Right renal pelvis (tissue), 4 donors: ENCODE measurements around the gene USP9X. TPM values are rescaled to one million over a fixed set of nuclear protein-coding genes. Genes with fewer than 3 reads are reported as not detected.
A peak's percentile ranks its signal among the peaks of the same experiment; 100 is the strongest.
"Not testable (repeated sequence)": the region's sequence is repeated elsewhere in the genome, so short reads cannot be mapped to it uniquely, and the experiment has no call there.

Experiments
- DNase-seq, 4 donors: peaks; one replicate each; pipeline ENCODE4 v3.0.0-alpha.2; 2013; ENCODE audit warnings: low read depth in 4 of 4, low spot score in 3 of 4, missing footprints in 1 of 4
- polyA plus RNA-seq, 4 donors: library from polyadenylated mRNA; unstranded; fragments of 120-200 nt; gene quantifications; one replicate each; pipeline ENCODE4 v1.2.1, GENCODE V29; 2013; ENCODE audit not compliant: insufficient read length in 4 of 4

USP9X gene
- polyA plus RNA-seq, 4 donors: 62.7 to 68.2 (median 63.0) TPM

GRCh38 chrX:41084044-41084892, 977 bp upstream of the USP9X start:
- DNase-seq: peak; percentile 79 to 82 (median 82)

- no peak for DNase-seq
These were observed 250 bp downstream of the USP9X start for GRCh38 chrX:41085512-41085877.

GRCh38 chrX:41085878-41086626, 807 bp downstream of the USP9X start:
- DNase-seq: peak in 1 of 4 donors; percentile 38

- no peak for DNase-seq
These were observed 1.3 kb downstream of the USP9X start for GRCh38 chrX:41086627-41086932.

- no peak for DNase-seq
These were observed 2.0 kb downstream of the USP9X start for GRCh38 chrX:41087201-41087600.

- no peak for DNase-seq
These were observed 5.5 kb downstream of the USP9X start for GRCh38 chrX:41090568-41091238.

GRCh38 chrX:41092776-41093175, 7.5 kb downstream of the USP9X start:
- no peak for DNase-seq

GRCh38 chrX:41095174-41095573, 9.9 kb downstream of the USP9X start:
- no peak for DNase-seq

- no peak for DNase-seq
These were observed 10.7 kb downstream of the USP9X start for GRCh38 chrX:41095908-41096307.

- DNase-seq: no peak
These were observed 11.2 kb downstream of the USP9X start for GRCh38 chrX:41096339-41096955.

GRCh38 chrX:41097326-41097725, 12.1 kb downstream of the USP9X start:
- no peak for DNase-seq

GRCh38 chrX:41100200-41100599, 15.0 kb downstream of the USP9X start:
- DNase-seq: no peak

GRCh38 chrX:41100819-41101218, 15.6 kb downstream of the USP9X start:
- DNase-seq: no peak

- no peak for DNase-seq
These were observed 19.8 kb downstream of the USP9X start for GRCh38 chrX:41105005-41105404.

- not testable (repeated sequence) for DNase-seq
These were observed 21.0 kb downstream of the USP9X start for GRCh38 chrX:41106257-41106656.

GRCh38 chrX:41108007-41108406, 22.8 kb downstream of the USP9X start:
- DNase-seq: no peak

- DNase-seq: no peak
These were observed 23.4 kb downstream of the USP9X start for GRCh38 chrX:41108463-41109205.

GRCh38 chrX:41110801-41111625, 25.8 kb downstream of the USP9X start:
- DNase-seq: no peak

- peak in 1 of 4 donors; percentile 14 for DNase-seq
These were observed 29.8 kb downstream of the USP9X start for GRCh38 chrX:41115104-41115425.

GRCh38 chrX:41116948-41117347, 31.7 kb downstream of the USP9X start:
- no peak for DNase-seq
